HL-60 (cell line): ENCODE measurements around the gene ATXN2.

Experiments
- CTCF ChIP-seq: IDR thresholded peaks from one replicate; pipeline ENCODE4 v1.5.1; 2011; ENCODE audit warnings: low read length, control low read depth, inconsistent platforms; ENCODE audit not compliant: insufficient read depth
- POLR2AphosphoS5 ChIP-seq: IDR thresholded peaks from 2 replicates; pipeline ENCODE4 v1.6.1; 2012; ENCODE audit warnings: low read depth
- REST ChIP-seq: IDR thresholded peaks from 2 replicates; pipeline ENCODE4 v1.6.1; 2012; ENCODE audit warnings: low read depth; ENCODE audit not compliant: insufficient replicate concordance

- TF ChIP-seq CTCF (no peak), POLR2AphosphoS5 (no peak), REST (no peak)
Observed at GRCh38 chr12:111454311-111454710, 144.8 kb downstream of the ATXN2 start.
